GM19468 (cell line): ENCODE measurements around the gene FARP1.

ENCODE experiments used
- ATAC-seq: cut with Tn5 transposase; IDR thresholded peaks from one replicate; pipeline ENCODE4 v1.9.1; 2021; ENCODE audit warnings: mild to moderate bottlenecking, moderate library complexity, moderate number of reproducible peaks; ENCODE audit not compliant: unreplicated experiment; ENCODE audit errors: extremely low read depth

FARP1 gene

DNA sequence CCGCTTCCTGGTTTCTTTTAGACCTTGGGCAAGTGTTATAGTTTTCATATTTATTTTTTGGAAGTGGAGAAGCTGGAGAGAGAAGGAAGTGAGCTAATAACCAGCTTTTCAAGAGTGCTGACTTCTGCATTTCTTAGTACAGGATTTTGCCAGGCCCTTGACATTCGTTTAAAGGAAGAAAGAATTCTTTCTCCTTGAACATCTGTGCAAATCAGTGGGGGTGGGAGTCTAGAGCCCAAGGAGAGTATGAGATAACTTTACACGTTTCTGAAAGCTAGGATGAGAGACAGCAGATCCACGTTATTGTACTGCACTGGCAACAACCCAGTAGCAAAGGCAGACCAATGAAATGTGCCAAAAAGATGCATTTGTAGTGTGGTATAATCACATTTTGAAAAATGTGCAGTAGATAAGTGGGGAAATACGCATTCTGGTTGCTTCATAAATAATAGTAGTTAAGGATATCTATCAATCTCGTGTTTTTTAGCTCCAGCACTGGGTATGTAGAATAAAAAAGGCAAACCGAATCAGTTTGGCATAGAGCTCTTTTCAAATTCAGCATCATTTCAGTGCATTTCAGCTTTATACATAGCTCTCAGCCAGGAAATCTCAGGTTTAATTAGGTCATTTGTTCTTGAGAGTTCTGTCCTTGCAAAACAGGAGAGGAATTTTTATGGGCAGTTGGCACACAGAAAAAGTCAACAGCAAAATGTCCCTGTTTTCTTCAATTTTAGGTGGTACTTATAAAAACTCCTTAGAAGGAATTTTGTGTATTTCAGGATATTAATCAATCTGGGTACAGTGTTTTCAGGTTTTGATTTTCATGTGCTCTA is 29.9 kb downstream of the FARP1 start:
- no peak for ATAC-seq

DNA sequence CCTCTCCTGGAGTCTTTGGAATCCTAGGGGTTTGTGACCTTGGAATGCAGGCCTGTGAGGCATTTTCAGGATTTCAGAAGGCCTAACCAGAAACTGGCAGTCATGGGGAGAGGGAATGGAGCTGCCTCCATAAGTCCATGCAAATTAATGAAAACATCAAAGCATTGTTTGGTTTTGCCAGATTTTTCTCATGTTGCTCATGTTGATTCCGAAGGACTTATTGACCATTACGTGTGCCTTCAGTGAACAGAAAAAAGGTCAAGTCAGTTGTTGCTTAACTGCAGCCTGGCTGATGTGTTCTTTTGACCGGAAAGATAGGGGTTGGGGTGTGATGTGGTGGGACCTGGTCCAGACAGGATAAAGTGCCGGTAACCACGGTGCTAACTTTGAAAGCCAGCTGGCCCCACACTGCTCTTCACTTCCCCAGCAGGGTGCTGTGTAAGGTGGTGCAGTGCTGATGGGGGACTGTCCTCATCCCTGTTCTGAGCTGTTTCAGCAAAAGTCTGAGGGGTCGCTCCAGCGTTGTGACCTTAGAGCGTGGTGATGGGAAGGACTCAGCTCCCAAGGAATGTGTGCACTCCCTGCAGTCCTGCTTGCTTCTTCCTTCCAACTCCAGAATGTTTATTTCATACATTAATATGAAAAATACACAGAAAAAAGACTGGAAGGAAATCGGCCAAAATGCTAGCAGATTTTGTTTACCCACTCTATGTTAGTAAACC is 30.7 kb downstream of the FARP1 start:
- ATAC-seq: no peak

DNA sequence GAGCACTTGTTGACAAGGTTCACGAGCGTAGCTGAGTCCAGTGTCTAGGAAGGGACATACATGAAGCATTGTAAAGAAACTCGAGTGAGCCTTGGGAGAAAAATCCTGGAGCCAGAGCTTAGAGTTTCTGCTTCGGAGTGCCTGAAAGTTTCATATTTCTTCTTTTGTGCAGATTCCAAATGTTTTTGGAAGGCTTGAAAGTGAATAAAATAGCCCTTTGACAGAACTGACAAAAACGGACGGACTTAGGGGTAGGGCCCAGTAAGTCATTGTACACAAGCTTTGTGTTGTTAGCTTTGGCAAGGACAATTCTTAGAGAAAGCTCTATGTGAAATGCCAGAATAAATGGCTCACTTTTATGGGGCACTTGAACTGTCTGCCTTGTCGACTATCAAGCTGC is 31.4 kb downstream of the FARP1 start:
- ATAC-seq: no peak

DNA sequence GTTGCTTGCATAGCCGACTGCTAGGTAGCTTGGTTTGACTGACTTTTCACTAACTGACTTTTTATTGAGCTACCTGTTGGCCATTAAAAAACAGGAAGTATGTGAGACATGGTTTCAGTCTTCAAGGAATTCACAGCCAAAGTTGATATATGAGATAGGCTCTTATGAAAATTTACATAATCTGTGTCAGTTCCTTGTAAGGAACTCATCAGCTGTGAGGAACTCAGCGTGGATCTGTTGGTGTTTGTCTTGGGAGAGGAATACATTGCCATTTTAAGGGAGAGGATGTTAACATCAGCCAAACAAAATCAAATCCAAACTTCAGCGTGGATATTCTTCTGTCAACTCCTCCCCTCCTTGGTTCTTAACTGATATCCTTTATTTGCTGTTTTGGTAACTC is 32.1 kb downstream of the FARP1 start:
- ATAC-seq: no peak

DNA sequence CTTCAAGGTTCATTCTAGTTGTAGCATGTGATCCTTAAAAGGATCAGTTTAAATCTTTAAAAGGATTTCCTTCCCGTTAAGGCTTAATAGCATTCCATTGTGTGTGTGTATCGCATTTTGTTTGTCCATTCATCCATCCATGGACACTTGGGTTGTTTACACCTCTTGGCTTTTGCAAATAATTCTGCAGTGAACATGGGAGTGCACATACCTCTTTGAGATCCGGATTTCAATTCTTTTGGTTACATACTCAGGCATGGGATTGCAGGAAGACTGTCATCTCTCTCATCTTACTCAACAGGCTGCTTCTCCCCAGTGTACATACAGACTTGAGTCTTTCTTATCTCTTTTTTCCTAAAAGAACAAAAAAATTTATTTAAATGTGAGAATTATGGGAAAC is 32.9 kb downstream of the FARP1 start:
- ATAC-seq: no peak

DNA sequence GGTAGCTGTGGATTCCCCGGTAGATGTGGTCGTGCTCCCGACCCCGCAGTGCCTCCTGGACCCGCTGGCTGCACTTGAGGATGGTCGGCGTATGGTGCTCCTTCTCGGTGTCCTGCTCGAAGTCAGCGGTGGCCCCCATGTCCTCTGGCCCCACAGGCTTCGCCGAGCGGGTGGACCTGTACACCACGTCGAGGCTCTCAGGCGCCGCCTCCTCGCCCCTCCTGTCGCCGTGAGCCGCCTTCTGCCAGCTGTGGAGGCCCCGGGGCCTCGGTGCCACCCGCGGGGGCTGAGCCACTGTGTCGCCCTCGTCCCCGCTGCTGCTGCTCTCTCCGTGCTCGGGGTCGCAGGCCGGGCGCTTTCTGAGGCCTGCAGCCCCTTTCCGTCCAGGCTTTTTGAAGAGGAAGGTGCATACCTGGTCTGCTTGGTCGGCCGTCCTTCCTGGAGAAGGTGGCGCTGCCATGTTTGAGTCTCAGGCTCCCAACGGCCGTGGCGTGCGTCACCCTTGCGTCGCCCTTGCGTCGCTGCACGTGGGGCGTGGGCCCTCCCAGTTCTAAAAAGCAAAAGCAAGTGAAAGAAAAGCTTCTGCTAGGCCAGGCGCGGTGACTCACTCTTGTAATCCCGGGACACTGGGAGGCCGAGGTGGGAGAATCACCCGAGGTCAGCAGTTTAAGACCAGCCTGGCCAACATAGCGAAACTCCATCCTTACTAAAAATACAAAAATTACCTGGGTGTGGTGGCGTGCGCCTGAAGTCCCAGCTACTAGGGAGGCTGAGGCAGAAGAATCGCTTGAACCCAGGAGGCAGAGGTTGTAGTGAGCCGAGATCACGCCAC is 34.1 kb downstream of the FARP1 start, which contains the start of gene RNF113B:
Gene RNF113B, minus strand, starts transcription at position 493 of the 832 bp plus-strand sequence. Its CDS starts 33 bp downstream, at position 460.
- no peak for ATAC-seq

DNA sequence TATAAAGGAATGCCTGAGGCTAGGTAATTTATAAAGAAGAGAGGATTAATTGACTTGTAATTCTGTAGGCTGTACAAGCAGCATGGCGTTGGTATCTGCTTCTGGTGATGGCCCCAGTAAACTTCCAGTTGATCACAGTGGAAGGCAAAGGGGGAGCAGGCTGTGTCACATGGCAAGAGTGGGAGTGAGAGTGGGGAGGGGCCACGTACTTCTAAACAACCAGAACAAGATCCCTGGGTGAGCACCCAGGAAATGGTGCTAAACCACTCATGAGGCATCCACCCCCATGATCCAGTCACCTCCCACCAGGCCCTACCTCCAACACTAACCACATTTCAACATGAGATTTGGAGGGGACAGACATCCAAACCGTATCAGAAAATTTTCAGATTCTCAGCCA is 37.2 kb downstream of the FARP1 start:
- ATAC-seq: no peak

DNA sequence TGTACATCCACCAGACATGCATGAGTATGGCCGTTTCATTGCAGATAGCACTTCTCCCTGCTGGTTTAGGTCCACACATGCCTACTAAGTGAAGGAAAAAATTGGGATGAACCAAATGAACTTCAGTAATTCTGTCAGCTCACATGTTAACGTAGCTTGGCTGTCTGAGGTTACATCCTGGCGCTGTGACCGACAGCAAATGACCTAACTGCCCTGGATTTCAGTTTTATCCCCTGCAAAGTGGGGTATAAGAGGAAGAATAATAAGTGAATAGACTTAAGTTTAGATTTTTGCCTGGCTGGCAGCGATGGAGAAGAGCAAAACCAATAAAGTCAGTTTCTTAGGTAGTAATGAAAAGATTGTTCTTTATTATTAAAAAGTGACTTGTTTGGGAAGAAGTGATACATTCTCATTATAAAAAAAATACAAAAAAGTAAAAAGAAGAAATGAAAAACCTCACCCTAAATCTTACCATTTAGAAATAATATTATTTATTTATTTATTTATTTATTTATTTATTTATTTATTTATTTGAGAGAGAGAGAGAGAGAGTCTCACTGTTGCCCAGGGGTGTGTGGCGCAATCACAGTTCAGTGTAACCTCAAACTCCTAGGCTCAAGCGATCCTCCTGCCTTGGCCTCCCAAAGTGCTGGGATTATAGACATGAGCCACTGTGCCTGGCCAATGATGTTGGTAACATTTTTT is 38.4 kb downstream of the FARP1 start:
- no peak for ATAC-seq

DNA sequence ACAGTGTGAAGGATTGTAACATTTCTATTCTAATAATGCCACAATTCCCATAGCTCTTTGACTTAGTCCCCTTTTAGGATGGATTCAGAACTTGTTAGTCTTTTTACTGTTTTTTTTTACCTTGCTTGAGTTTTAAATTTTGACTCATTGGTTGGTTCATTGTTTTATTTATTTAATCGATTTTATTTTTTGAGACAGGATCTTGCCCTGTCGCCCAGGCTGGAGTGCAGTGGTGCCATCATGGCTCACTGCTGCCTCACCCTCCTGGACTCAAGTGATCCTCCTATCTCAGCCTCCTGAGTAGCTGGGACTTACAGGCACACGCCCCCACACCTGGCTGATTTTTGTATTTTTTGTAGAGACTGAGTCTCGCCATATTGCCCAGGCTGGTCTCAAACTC is 39.3 kb downstream of the FARP1 start:
- ATAC-seq: no peak

DNA sequence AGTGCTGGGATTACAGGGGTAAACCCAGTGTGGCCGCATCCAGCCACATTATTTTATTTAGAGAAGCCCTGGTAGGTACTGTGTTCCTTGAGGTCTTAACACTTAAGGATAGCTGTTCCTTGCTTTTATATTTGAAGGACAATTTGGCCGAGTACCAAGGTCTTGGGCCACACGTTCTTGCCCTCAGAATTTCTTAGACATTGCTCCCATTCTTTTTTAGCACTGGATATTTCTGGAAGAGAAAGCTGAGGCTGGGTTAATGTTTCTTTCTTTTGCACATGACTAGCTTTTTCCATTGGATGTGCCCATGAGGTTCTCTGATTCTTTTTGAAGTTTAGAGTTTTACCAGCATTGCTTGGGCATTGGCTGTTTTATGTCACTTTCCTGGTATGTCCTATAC is 39.7 kb downstream of the FARP1 start:
- no peak for ATAC-seq

DNA sequence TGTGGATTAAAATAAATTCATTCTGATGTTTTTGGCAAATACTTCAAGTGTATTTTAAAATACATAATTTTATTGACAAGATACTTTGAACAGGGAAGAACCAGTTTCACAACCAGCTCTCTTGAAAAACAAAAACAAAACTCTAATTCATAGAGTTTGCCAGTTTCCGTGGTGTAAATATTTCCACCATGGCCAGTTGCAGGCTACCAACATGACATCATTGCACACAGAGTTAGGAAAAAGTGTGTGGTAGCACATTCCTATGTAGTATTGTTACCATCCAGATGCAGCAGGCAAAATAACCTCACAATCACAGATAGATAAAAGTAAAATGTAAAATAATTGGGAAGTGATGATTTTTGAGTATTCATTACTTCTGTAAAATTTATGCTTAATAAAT is 41.9 kb downstream of the FARP1 start:
- no peak for ATAC-seq

DNA sequence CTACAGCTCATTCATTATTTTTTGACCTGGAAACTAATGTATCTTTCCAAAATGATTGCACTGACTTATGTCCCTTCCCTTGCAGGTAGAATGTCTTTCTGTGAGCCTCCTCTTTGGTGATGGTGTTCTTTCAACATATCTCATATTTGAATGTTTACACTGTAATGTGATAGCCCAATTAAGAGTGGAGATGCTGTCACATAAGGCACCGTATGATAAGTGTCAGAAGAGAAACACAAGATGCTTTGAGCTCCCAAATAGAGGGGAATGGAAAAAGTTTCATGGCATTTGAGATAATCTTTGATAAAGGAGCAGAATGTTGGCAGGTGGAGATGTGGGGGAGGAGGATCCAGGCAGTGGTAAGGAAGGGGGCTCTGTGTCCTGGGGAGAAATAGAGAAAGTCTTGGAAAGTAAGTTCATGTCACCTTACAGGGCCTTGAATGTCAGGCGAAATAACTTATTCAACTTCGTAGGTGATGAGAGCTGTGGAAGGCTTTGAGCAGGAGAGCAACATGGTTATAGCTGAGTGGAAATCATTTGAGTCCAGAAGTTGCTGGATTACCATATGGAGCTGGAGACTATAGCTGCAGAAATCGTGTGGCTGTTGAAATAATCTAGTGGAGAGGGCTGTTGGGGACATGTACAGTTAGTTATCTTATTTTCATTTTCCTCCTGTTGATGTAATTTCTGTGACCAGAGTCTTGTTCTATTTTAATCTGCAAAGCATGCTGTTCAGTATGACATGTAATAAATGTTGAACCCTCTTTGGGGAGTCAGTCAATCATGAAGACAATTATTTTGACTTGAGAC is 44.5 kb downstream of the FARP1 start:
- ATAC-seq: no peak

DNA sequence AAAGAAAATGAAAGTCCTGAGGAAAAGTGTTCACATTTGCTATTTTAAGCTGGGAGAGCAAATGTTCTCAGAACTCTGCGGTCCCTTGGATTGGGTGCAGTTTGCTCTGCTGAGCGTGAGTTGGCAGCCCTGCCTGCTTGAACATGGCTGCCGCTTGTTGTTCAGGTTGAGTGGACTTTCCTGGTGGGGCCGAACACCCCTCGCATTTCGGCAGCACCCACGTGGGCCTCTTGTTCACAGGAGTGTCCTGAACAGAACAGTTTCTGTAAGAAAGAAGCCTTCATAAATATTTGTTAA is 45.0 kb downstream of the FARP1 start:
- ATAC-seq: no peak

DNA sequence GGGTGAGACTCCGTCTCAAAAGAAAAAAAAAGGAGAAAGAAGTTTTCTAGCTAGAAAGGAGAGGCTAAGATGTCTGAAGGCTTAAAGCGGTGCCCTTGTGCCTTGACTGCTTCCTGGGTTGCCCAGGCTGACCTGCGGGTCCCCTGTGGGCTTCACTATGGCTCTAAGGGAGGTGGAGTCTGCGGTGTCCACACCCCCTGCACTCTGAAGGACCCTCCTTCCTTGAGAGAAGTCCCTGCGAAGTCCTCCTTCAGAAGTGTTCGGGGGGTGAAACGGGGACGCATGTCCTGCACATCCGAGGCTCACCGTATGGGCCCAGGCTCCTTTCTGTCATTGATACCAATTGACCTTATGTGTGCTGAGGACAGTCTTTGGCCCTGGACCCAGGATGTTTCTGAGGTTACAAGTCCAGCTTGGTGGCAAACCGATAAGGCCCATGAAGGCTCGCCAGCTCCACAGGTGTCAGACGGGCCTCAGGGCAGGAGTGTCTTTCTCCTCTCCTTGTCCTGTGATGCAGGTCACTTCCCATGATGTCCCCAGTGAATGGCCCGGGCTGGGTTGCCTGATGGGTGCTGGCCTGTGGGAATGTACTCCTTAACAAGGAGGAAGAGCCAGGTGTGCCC is 45.8 kb downstream of the FARP1 start:
- ATAC-seq: no peak

DNA sequence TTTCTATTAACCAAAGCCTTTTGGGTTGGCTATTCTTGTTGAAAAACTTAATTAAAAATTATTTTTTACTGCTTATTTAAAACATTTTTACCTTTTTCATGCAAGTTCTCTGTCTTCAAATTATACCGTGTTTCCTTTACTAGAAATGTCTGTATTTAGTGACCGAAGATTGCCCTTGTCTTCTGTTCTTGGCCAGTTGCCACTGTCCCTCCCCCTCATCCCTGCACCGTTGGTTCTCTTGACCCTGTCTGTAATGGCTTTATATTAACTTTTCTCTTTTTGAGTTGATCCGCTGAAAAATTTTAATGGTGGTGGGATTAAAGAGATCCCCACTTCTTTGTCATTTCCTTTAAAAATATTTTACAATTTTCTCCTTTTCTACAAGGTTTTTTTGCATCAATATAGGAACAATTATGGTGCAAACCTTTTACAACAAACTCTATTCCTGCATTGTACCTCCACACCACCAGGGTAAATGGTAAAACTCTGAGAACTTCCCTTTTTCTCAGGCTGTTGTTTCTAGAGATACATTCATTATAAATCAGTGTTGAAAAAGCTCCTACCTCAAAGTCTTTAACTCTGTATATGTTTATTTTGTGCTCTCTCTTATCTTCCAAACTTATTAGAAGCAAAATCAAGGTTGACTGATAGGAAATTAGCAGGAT is 47.1 kb downstream of the FARP1 start:
- ATAC-seq: no peak

DNA sequence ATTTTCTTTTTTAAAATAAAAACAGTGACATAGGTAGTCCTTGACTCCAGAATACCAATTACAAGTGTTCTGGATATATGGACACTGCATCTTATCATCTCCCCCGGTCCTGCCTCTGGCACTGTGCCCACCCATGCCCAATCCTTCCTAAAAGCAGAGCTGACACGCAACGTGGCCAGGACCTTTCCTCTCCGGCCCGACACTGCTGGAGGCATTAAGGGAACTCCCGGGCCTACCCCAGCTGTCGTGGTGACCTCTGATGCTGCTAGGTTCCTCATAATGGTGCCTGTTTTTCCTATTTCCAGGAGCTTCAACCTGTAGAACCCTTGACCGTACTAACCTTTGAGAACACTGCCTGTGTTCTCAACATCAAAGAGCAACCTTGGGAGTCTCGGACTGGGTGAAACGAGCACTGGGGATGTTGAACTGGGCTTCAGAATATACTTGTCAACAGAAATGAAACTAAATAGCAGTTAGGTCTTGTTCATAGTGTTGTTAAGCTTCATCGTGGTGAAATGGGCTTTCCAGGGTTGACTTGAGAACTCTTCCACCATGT is 48.1 kb downstream of the FARP1 start:
- no peak for ATAC-seq

DNA sequence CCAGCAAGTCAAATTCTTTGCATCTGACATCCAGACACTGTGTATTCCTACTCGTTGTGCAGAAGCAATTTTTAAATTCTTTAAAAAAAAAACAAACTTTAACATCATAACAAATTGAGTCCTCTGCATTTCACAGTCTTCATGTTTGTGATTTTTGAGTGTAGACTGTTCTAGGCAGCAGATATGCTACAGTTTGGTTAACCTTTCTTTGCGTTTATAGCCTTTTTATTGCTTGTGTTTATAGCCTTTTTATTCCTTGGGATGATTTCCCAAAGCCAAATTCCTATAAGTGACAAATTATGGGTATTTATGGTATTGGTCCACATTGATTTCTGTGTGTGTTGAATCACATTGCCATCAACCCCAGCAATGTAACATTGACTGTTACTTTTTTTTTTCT is 49.1 kb downstream of the FARP1 start:
- no peak for ATAC-seq

DNA sequence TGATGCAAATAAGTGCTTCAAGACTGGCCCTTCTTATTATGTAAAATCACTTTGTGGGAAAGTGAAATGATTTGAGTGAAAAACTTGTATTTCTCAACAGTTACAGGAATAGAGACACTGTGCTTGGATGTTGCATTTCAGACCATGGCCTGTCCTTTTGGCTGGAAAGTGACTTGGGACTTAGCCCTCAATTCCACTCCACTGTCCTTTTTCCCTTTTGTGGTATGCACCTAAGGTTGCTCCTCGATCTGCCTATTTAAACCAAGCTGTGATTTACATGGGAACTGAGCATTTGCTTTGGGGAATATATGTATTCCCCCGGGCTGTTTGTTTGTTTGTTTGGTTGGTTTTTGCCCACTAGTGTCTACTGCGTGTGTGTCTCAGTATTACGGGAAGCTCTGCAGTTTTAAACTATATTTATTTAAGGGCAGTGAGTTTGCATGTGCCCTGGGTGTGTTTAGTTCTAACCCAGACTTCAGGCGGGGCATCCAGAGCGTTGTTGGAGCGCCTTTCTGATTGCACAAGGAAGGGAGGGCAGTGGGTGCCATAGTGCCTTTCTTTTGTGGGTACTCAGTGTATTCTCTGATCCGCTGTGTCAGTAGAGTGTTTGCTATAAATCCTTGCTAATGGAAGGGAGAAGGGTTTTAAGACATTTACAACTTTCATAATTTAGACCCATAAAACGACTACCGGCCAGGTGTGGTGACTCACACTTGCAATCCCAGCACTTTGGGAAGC is 52.3 kb downstream of the FARP1 start:
- no peak for ATAC-seq
